Measurements from ENCODE around the gene ARNT2. TPM values are rescaled to one million over a fixed set of nuclear protein-coding genes. Genes with fewer than 3 reads are reported as not detected.

The ARNT2 gene
- total RNA-seq, 1 donor from 2014 or later, result 21.6 TPM

DNA sequence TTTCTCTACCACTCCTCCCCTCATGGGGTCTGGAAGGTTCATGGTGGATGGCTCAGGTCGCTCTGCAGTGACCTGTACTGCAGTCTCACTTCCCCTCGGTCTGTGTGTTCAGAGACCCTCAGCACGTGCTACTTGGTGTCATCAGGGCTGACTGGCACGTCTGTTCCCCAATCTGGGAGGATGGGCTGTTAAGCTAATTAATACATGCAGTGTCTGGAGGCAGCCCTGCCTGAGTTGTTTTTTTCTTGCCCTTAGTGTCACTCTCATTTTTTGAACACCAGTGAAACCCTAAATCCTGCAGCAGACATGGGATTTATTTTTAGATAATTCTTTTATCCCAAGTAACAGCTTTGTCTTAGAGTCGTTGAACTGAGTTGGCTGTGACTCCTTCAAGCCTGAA is 64.6 kb downstream of the ARNT2 start:
- H3K27me3 ChIP-seq (ENCODE audit: control insufficient read depth, insufficient read depth, low read length), result no peaks in the 10 kb centered on the region
- no peak for DNase-seq (ENCODE audit: low read depth)
- H3K36me3 ChIP-seq (ENCODE audit: control insufficient read depth, insufficient read depth, low read length), result no peaks in the 10 kb centered on the region
- TF ChIP-seq, protein P1, sequence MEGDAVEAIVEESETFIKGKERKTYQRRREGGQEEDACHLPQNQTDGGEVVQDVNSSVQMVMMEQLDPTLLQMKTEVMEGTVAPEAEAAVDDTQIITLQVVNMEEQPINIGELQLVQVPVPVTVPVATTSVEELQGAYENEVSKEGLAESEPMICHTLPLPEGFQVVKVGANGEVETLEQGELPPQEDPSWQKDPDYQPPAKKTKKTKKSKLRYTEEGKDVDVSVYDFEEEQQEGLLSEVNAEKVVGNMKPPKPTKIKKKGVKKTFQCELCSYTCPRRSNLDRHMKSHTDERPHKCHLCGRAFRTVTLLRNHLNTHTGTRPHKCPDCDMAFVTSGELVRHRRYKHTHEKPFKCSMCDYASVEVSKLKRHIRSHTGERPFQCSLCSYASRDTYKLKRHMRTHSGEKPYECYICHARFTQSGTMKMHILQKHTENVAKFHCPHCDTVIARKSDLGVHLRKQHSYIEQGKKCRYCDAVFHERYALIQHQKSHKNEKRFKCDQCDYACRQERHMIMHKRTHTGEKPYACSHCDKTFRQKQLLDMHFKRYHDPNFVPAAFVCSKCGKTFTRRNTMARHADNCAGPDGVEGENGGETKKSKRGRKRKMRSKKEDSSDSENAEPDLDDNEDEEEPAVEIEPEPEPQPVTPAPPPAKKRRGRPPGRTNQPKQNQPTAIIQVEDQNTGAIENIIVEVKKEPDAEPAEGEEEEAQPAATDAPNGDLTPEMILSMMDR (IDR thresholded peaks at IDR 0.05; ENCODE audit: insufficient read depth, low read length, poor library complexity, severe bottlenecking), result no peak
- H3K4me3 ChIP-seq (ENCODE audit: low read depth, low read length), result no peak overlapping the region

DNA sequence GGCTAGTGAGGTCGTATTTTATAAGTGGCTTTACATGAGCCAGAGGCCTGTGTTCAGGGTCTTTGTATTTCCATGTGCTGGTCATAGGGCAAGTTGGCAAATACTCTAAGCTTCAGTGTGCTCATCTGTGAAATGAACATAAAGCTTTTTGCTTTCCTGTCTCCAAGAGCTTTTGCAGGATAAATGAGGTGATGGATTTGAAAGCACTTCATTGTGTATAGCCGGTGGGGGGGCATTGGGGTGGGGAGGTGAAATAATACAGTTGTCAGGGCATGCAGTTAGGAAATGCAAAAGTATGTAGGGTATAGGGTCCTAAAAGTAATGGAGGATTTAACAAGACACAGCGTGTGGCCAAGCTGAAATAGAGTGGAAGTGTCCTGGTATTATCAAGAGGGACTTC is 67.7 kb downstream of the ARNT2 start:
- DNase-seq (ENCODE audit: low read depth), result no peak
- no peak overlapping the region for H3K4me3 ChIP-seq (ENCODE audit: low read depth, low read length)
- TF ChIP-seq, protein P1 (IDR thresholded peaks at IDR 0.05; ENCODE audit: insufficient read depth, low read length, poor library complexity, severe bottlenecking), result no peak
- no peaks in the 10 kb centered on the region for H3K27me3 ChIP-seq (ENCODE audit: control insufficient read depth, insufficient read depth, low read length)
- H3K36me3 ChIP-seq (ENCODE audit: control insufficient read depth, insufficient read depth, low read length), result no peaks in the 10 kb centered on the region

DNA sequence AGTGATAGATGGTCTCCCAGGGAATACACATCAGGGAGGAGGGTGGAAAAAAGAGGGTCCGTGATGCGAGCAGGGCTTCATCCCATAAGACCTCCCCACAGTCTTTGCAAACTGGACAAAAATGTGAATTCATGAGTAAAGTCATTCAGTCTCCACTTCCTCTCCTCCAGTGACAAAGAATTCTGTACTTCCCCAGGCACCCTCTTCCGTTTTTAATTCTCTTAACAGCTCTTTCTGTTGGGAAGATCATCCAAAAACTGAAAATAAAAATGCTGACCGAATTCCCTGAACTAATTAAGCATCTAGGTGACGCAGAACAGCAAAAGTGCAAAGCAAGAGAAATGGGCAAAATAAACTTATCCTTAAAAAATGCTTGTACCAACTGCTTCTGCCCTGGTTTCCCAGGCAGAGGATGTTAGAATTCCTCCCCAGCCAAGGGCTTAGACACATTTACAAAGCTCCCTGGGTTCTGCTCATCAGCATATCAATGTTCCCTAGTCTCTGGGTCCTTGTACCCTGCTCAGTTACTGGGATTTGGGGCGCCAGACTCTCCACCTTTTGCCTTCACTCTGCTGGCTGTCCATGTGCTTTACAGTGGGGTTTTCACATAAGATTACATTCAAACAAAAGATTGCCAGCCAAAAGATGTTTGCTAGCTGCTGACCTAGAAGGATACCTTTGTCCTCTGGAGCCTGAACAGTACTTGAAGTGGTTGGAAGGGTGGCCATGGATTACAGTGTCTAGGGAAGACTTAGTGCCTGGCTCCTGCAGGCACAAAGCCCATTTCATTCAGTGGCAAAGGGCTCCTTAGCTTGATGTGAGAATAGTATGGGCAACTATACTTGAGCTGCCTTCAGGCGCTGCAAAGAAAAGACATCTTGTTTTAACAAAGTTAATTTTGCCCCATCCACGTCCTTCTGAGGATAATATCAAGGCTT is 69.4 kb downstream of the ARNT2 start:
- H3K4me3 ChIP-seq (ENCODE audit: low read depth, low read length), result no peak overlapping the region
- DNase-seq (ENCODE audit: low read depth), result no peak
- TF ChIP-seq, protein P1 (IDR thresholded peaks at IDR 0.05; ENCODE audit: insufficient read depth, low read length, poor library complexity, severe bottlenecking), result no peak
- H3K36me3 ChIP-seq (ENCODE audit: control insufficient read depth, insufficient read depth, low read length), result no peaks in the 10 kb centered on the region
- H3K27me3 ChIP-seq (ENCODE audit: control insufficient read depth, insufficient read depth, low read length), result no peaks in the 10 kb centered on the region

DNA sequence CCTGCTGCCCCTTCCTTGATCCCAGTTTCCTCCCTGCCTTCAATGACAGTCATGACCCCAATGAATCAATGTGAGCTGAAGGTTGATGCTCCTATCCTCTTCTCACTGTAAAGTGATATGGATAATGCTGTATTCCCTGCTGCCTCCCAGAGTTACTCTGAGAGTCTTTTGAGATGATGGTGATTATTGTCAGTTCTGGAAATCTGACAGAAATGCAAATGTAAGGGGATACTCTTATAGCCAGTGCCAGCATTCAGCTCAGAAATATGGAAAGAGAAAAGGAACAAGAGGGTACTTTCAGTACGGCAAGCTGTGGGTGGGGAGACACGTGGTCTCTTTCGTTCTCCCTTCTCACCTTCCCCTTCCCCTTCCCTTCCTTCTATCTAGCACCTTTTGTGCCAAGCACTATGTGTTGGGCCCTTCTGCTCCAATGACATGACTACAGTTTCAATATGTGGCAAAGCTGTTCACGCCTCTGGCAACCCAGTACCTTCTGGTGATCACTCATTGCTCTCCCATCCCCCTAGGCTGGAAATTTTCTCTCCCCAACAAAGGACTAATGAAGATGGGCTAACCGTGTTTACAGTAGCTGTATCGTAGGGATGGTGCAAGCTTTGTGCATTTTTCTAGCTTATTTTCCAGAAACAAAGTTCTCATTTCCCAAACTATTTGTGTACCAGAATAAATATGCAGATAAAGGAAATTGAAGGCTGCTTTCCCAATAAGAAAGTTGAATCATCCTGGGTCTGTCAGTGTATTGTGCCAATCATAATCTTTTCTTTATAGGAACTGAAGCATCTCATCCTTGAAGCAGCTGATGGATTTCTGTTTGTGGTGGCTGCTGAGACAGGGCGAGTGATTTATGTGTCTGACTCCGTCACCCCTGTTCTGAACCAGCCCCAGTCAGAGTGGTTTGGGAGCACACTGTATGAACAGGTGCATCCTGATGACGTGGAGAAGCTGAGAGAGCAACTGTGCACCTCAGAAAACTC is 70.3 kb downstream of the ARNT2 start:
- Histone ChIP-seq H3K36me3 (ENCODE audit: control insufficient read depth, insufficient read depth, low read length) (no peaks in the 10 kb centered on the region), H3K4me3 (ENCODE audit: low read depth, low read length) (no peak overlapping the region), H3K27me3 (ENCODE audit: control insufficient read depth, insufficient read depth, low read length) (no peaks in the 10 kb centered on the region)
- no peak for DNase-seq (ENCODE audit: low read depth)
- TF ChIP-seq, protein P1 (IDR thresholded peaks at IDR 0.05; ENCODE audit: insufficient read depth, low read length, poor library complexity, severe bottlenecking), result no peak

DNA sequence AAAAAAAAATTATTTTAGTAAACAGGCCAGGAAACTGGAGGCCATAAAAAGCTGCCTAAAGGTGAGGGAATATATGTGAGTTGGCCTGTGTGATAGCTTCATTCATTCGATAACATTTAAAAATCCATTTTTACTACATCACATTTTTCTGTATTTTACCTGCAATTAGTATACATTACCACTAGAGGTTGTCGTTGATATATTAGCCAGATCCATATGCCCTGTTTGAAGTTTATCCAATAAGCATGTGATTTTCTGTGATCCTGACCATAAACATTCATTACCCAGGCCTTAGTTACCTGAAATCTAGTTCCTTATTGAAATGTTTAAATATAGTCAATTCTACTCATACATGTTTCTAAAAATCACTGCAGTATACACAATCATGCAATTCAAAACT is 71.4 kb downstream of the ARNT2 start:
- no peak for DNase-seq (ENCODE audit: low read depth)
- TF ChIP-seq, protein P1 (IDR thresholded peaks at IDR 0.05; ENCODE audit: insufficient read depth, low read length, poor library complexity, severe bottlenecking), result peak; percentile 17
- no peaks in the 10 kb centered on the region for H3K27me3 ChIP-seq (ENCODE audit: control insufficient read depth, insufficient read depth, low read length)
- H3K4me3 ChIP-seq (ENCODE audit: low read depth, low read length), result no peak overlapping the region
- H3K36me3 ChIP-seq (ENCODE audit: control insufficient read depth, insufficient read depth, low read length), result no peaks in the 10 kb centered on the region
